CD1c-positive myeloid dendritic cell (primary cell): ENCODE measurements around the gene RASL11B.
A peak's percentile ranks its signal among the peaks of the same experiment; 100 is the strongest.
"Not testable (repeated sequence)": the region's sequence is repeated elsewhere in the genome, so short reads cannot be mapped to it uniquely, and the experiment has no call there.

Source experiments
- DNase-seq: peaks from one replicate; pipeline ENCODE4 v3.0.0-alpha.2; 2016; ENCODE audit errors: extremely low spot score

Gene RASL11B

GRCh38 chr4:52861879-52862616 is at the start of gene RASL11B:
Gene RASL11B (plus strand): TSS chr4:52862317. CDS start chr4:52862508, 191 bp downstream.
- DNase-seq = peak; percentile 91

DNA sequence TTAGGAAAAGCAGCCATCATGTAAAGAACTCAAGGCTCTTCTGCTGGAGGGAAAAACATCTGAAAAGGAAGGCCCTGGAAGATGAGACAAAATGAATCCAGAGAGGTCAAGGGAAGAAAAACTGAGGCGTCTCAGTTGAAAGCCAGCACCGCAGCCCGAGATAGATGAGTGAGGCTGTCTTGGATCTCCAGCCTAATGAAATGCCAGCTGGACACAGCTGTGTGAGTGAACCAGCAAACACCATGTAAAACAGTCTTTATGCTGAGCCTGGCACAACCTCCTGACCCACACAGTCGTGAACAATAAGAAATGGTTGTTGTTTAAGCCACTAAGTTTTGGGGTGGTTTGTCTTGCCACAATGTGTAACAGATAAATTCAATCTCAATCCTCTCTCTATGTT is 48.6 kb upstream of the RASL11B start:
- no peak for DNase-seq

DNA sequence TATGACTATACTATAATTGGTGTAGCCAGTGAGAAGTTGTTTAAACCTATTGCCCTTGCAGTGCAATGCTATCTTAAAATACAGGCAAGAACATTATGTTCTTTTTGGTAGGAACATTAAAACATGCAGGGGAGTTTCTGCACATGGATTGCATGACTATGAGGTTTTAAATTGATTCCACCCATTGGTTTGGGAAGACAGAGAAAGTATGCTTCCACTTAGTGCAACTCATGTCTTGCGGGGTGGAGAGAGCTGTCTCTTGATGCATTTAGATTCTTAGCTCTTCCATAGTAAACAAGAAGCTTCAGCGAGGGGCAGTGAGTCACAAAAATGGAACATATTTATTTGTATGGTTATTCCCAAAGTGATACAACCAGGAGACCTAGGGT is 39.5 kb upstream of the RASL11B start:
- DNase-seq = no peak

DNA sequence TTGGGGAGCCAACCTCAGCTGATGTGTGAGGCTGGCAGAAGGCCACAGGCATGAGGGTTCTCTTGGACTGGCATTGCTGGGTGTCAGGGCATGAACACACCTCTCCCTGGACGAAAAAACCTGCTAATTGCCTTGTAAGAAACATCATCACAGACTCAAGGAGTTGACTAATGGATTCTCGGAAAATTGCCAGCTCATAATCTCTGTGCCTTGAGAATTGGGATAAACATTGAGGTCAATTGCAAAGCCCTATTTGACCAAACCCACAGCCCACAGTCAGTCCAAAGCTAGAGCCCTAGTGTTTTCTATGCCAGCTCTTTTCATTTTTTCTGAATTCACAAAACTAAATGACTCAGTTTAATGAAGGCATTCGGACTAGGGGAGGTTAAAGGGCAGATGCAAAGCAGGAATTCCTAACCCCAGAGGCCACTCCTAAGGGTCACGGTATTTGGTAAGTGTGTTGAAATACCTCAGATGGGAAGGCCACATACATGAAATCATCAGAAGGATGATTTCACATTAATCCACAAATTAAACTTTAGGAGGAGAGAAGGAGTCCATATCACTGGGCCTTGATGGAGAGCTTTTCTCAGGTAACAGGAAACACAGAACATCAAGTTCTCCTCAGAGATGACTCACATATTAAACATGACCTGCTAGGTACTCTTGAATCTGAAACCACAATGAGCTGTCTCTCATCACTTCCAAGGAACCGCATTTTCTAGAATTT is 39.0 kb upstream of the RASL11B start:
- DNase-seq = no peak

DNA sequence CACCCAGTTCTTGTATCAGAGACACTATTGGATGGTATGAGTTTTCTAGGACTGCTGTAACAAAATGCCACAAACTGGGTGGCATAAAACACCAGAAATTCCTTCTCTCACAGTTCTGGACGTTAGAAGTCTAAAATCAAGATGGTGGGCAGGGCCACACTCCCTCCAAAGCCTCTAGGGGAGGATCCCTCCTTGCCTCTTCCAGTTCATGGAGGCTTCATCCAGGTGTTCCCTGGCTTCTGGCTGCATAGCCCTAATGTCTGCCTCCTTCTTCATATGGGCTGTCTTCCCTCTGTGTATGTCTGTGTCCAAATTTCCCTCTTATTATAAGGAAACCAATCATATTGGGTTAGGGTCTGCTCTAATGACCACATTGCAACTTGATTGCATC is 38.4 kb upstream of the RASL11B start:
- DNase-seq = no peak

DNA sequence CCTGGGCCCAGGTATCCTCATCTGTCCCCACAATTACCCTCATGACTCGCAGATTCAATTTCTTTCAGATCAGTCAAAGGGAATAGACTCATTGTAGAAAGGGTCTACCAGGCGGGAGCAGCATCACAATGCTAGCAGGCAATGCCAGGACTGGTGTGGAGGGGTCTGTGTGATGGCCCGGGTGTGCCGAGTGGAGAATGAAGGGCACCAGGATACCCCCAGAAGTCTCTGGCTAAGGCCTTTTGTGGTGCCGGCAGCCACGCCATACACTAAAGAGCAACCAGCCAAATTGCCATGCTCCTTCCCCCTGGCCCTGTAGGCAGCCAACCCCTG is 37.9 kb upstream of the RASL11B start:
- no peak for DNase-seq

- no peak for DNase-seq
Measured at GRCh38 chr4:52824603-52825459, 37.3 kb upstream of the RASL11B start.

GRCh38 chr4:52825460-52826090 is 36.5 kb upstream of the RASL11B start:
- DNase-seq = no peak

DNA sequence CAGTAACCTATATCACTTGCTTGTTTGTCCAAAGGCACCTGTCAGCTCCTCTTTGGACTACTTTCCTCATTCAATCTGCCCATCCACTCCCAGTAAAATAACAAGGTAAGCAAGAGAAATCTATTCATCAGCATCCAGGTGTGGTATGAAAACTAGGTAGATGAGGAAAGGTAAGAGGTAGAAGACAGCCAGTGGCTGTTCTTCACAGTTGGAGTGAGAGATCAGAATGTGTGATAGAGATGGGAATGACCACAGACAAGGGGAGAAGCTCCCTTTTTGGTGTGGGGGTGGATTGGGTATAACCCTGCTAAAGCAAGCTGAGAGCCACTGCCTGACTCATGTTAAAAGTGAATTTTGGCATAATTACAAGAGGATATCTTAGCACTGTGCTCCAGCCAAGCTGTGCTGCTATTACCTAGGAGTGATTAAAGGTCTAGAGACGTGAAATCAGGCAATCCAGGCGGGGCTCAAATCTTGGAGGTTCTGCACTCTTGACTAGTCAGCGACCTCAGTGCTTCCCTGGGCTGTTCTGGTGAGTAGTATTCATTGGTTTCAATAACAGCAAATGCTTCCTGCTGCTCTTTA is 28.1 kb upstream of the RASL11B start:
- no peak for DNase-seq

GRCh38 chr4:52834641-52835456 is 27.3 kb upstream of the RASL11B start:
- DNase-seq = not testable (repeated sequence)

GRCh38 chr4:52836120-52836519 is 26.0 kb upstream of the RASL11B start:
- DNase-seq = no peak

DNA sequence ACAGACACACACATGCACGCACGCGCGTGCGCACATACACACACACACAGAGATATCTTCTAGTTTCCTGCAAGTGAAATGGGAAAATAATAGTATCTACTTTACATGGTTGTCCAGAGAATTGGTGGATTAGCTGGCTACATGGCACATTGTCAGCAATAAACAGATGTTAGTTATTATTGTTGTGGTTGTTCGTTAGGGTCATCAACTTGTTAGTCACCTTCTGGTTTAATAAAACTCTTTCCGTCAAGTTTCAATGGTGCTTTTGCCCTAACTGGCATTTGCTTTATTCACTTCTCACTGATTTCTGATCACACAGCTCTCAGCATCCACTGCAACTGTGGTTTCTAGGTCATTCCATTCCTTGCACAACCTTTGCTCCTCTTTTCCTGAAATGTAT is 25.4 kb upstream of the RASL11B start:
- no peak for DNase-seq

DNA sequence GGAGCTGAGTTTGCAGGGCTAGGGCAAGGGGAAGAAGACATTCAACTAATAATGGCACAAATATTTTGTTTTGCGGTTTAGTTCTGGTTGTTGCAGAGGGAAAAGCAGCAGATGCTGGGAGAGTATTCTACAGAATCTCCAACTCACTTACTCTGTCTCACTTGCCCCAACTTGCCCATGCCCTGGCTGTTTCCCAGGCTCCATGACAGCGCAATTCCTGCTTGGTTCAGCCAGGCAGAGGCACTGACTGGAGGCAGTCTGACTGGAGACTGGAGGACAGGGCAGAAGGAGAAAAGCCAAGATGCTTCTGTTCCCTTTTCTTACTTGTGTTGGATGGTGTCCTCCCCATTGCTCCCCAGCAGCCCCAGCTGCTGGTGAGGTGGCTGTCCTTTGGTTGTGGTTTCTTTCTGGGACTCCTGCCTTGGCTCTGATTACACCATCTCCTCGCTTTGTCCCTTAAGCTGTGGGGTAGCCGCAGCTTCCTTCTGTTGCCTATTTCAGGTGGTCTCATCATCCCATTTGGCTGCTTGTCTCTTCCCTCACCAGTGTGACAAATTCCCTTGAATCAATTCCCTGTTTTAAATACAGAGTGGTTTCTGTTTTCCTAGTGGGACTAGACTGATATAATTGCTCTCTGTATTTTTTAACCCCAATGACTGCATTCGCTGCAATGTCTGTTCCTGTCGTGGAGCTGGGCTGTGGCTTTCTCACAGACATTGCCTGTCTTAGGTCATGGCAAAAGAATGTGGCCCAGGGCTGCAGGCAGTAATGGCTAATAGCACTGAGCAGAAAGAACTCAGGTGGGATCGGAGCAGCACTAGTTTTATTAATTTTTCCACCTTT is 24.2 kb upstream of the RASL11B start:
- DNase-seq = no peak

- DNase-seq = no peak
Measured at GRCh38 chr4:52838729-52839586, 23.2 kb upstream of the RASL11B start.

DNA sequence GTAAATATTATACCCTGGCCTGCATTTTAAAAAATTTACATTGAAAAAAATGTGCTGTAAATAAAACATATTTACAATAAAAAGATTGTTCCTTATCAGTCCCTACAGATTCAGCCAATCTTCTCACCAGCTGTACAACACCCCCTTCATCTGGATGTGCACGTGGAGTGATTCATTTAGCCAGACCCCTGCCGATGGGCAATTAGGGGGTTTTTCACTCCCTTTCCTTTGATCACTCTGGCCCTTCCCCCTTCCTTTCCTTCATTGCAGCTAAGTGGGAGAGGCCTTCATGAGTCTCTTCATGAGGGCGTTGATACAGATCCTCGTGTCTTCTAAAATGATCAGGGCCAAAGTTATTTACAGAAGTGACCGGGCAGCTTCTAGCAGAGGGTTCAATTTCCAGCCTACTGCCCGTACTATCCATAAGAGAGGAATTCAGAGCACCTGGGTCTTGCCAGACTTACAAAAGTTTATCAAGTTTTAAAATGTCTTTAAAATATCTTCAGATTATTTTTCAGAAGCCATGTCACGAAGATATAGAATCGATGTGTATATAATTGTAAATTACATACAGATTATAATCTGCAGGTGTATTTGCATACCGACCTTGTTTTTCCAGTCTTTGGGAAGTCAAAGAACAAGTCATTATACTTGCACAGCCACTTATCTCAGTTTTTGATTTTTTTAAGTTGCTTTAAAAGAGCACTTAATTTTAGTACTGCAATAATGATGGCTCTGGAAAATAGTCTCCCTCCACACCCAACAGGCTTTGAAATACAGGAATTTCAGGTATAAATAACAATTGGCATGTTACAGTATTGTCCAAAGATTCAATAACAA is 21.4 kb upstream of the RASL11B start:
- DNase-seq = no peak

- DNase-seq = no peak
Measured at GRCh38 chr4:52841682-52842456, 20.2 kb upstream of the RASL11B start.

DNA sequence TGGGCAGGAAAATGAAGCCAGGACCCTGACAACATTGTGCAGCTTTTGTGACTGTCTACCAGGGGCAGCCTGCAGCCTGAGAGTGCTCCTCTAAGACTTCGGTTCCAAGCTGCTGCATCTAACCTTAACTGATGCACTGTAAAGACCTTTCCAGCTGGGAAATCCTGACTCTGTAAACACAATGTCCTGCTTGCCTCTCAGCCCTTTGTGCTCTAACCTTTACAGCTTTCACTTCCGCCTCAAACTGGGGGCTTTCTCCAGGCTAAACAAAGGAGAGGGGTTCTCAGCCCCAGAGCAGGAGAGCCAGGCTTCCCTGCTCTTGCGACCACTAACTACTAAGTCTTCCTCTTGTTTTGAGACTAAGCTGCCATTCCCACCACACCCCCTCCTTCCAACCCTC is 19.3 kb upstream of the RASL11B start:
- DNase-seq = no peak
